HG03565 (cell line): ENCODE measurements around the gene FAM120A.
A peak's percentile ranks its signal among the peaks of the same experiment; 100 is the strongest.

ENCODE experiments used
- ATAC-seq: cut with Tn5 transposase; IDR thresholded peaks from one replicate; pipeline ENCODE4 v1.9.1; 2021; ENCODE audit warnings: mild to moderate bottlenecking, moderate library complexity; ENCODE audit not compliant: unreplicated experiment

Gene FAM120A

DNA sequence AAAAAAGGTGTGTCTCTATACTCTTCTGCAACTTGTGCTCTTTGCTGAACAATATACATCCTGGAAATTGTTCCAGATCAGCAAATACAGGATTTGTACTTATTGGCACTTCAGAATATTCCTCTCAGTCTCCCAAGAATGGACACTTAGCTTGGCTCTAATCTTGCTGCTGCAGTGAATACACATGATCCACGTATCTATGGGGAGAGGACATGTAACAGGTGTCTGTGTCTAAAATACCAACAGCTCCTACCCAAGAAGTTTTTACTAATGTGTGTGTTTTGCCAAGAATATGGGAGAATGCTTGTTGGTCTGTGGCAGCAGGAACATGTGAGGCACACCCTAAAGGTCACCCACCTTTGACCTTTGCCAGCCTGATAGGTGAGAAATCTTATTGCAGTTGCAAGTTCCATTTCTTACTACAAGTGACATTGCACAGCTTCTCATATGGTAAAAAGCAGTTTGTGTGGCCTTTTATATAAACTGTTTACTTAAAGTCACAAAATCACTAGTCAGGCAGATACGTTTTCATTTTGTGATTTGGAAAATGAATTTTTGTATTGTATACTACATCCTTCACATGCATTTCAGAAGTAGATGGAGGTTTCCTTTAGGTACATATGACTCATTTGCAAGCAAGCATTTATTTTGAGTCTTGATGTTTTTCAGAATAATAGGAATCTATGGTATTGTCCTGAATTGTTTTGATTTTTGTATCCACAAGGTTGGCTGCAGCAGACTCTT, 160.7 kb downstream of the FAM120A start:
- ATAC-seq = no peak

GRCh38 chr9:93612796-93613154, 161.3 kb downstream of the FAM120A start:
- peak; percentile 57 for ATAC-seq

- ATAC-seq = no peak
Measured at GRCh38 chr9:93613174-93613573, 161.7 kb downstream of the FAM120A start.

DNA sequence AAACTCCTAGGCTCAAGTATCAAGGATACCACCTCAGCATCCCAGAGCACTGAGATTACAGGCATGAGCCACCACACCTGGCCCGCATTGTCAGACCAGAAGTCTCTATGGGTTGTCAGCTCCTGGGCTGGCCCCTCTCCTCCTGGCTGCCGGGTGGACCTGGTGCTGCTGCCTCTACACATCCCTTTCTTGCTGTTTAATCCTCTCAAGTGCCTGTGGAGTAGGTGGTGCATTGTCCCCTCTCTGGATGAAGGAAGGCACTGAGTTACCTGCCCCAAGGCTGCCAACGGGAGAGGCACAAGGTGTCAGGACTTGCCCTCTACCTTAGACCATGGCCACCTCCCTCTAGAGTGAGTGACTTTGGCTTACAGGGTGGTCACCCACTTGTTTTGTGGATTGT, 162.3 kb downstream of the FAM120A start:
- ATAC-seq = no peak

GRCh38 chr9:93614830-93615468, 163.5 kb downstream of the FAM120A start:
- ATAC-seq = no peak
